KMS-11 (cell line): Measurements from ENCODE around the gene MMP3.

Experiments used
- H2AFZ ChIP-seq: fragments of 200-600 bp; sonication (generic); 2 replicates; pipeline ENCODE4 v1.6.1; 2016; ENCODE audit warnings: antibody characterized with exemption, mixed run types, low read depth
- H3K27ac ChIP-seq: fragments of 200-600 bp; sonication (generic); 2 replicates; pipeline ENCODE4 v1.6.1; 2016; ENCODE audit warnings: mild to moderate bottlenecking, mixed run types
- H3K27me3 ChIP-seq: fragments of 200-600 bp; sonication (generic); 2 replicates; pipeline ENCODE4 v1.6.1; 2017; ENCODE audit warnings: mild to moderate bottlenecking, low read depth, mixed run types, moderate library complexity; ENCODE audit not compliant: insufficient read depth
- H3K36me3 ChIP-seq: fragments of 200-600 bp; sonication (generic); 2 replicates; pipeline ENCODE4 v1.6.1; 2017; ENCODE audit warnings: mild to moderate bottlenecking, mixed run types; ENCODE audit not compliant: insufficient read depth
- H3K4me1 ChIP-seq: fragments of 200-600 bp; sonication (generic); 2 replicates; pipeline ENCODE4 v1.6.1; 2016; ENCODE audit warnings: mild to moderate bottlenecking, low read depth, mixed run types; ENCODE audit not compliant: poor library complexity, severe bottlenecking
- H3K4me2 ChIP-seq: fragments of 200-600 bp; sonication (generic); 2 replicates; pipeline ENCODE4 v1.7.0; 2016; ENCODE audit warnings: mild to moderate bottlenecking, mixed run types
- H3K4me3 ChIP-seq: fragments of 200-600 bp; sonication (generic); IDR thresholded peaks from 2 replicates; pipeline ENCODE4 v1.6.1; 2017; ENCODE audit warnings: low read depth, low read length, mixed read lengths; ENCODE audit not compliant: insufficient read depth
- H3K79me2 ChIP-seq: fragments of 200-600 bp; sonication (generic); 2 replicates; pipeline ENCODE4 v1.6.1; 2016; ENCODE audit warnings: low read depth, mixed run types; ENCODE audit not compliant: insufficient read depth
- H3K9ac ChIP-seq: fragments of 200-600 bp; sonication (generic); 2 replicates; pipeline ENCODE4 v1.6.1; 2016; ENCODE audit warnings: mild to moderate bottlenecking, mixed run types
- H4K20me1 ChIP-seq: fragments of 200-600 bp; sonication (generic); 2 replicates; pipeline ENCODE4 v1.6.1; 2016; ENCODE audit warnings: mild to moderate bottlenecking, mixed run types; ENCODE audit not compliant: insufficient read depth
- TF ChIP-seq, protein P1 (sequence below): fragments of 200-600 bp; sonication (generic); conservative IDR thresholded peaks from 2 replicates; pipeline ENCODE4 v1.6.1; 2017; ENCODE audit warnings: low read depth, mild to moderate bottlenecking, antibody characterized with exemption, low read length, moderate library complexity, mixed read lengths

Gene MMP3

DNA sequence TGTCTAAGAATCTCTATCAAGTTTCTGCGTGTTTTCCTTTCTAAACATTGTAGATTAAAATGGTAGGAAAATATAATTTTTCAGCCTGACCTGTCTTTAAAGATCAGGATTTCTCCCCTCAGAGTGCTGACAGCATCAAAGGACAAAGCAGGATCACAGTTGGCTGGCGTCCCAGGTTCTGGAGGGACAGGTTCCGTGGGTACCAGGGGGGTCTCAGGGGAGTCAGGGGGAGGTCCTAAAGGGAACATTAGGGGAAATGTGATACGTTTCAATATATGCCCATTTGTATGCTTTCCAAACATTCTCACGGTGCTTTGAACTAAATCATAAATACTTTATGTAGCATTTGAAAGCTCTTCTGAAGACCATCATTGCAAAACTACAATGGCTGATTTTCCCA lies 3.4 kb downstream of the MMP3 start:
- Histone ChIP-seq H3K27me3 (no peaks in the 10 kb centered on the region), H4K20me1 (no peaks in the 10 kb centered on the region), H2AFZ (no peak overlapping the region), H3K9ac (no peak overlapping the region), H3K27ac (no peak overlapping the region), H3K4me3 (no peak overlapping the region), H3K4me2 (no peak overlapping the region), H3K79me2 (no peaks in the 10 kb centered on the region), H3K36me3 (no peaks in the 10 kb centered on the region), H3K4me1 (no peaks in the 10 kb centered on the region)
- TF ChIP-seq, protein P1, sequence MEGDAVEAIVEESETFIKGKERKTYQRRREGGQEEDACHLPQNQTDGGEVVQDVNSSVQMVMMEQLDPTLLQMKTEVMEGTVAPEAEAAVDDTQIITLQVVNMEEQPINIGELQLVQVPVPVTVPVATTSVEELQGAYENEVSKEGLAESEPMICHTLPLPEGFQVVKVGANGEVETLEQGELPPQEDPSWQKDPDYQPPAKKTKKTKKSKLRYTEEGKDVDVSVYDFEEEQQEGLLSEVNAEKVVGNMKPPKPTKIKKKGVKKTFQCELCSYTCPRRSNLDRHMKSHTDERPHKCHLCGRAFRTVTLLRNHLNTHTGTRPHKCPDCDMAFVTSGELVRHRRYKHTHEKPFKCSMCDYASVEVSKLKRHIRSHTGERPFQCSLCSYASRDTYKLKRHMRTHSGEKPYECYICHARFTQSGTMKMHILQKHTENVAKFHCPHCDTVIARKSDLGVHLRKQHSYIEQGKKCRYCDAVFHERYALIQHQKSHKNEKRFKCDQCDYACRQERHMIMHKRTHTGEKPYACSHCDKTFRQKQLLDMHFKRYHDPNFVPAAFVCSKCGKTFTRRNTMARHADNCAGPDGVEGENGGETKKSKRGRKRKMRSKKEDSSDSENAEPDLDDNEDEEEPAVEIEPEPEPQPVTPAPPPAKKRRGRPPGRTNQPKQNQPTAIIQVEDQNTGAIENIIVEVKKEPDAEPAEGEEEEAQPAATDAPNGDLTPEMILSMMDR = no peak

DNA sequence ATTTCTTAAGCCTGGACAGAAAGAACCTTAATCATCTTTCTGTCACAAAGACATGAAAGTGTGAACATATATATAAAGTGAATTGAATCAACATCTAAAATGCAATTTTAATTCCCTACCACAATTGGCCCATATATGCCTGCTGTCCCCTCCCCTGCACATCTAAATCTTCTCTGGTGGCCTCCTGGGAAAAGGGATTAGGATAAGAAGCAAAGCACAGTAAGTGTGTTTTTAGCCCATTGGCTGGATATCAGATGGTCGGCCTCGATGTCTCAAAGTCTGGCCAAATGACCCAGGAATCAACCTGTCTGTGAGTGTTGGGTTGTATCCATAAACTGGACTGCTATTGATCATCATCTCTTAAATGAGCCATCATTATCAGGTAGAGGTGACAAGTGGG lies 5.8 kb downstream of the MMP3 start:
- Histone ChIP-seq H3K4me3 (no peak overlapping the region), H3K4me2 (no peak overlapping the region), H3K27me3 (no peaks in the 10 kb centered on the region), H3K79me2 (no peaks in the 10 kb centered on the region), H3K9ac (no peak overlapping the region), H2AFZ (no peak overlapping the region), H3K27ac (no peak overlapping the region), H4K20me1 (no peaks in the 10 kb centered on the region), H3K36me3 (no peaks in the 10 kb centered on the region), H3K4me1 (no peaks in the 10 kb centered on the region)
- TF ChIP-seq, protein P1 = no peak

DNA sequence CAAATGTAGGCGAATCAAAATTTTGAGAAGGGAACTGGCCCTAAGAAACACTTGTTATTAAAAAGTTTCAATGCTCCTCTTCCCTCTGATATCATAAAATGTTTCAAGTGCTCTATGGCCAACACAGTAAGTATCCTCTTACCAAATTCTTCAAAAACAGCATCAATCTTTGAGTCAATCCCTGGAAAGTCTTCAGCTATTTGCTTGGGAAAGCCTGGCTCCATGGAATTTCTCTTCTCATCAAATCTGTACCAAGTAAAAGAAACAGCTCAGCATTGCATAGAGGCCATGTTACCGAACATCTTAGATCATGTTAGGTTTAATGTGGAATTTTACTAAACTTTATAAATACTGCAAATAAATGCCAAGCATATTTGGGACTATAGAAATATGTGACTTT lies 6.3 kb downstream of the MMP3 start:
- no peaks in the 10 kb centered on the region for H3K36me3 ChIP-seq
- H3K79me2 ChIP-seq = no peaks in the 10 kb centered on the region
- H2AFZ ChIP-seq = no peak overlapping the region
- H3K9ac ChIP-seq = no peak overlapping the region
- TF ChIP-seq, protein P1 = no peak
- H3K4me2 ChIP-seq = no peak overlapping the region
- no peaks in the 10 kb centered on the region for H3K27me3 ChIP-seq
- no peak overlapping the region for H3K4me3 ChIP-seq
- no peaks in the 10 kb centered on the region for H4K20me1 ChIP-seq
- H3K27ac ChIP-seq = no peak overlapping the region
- H3K4me1 ChIP-seq = no peaks in the 10 kb centered on the region

DNA sequence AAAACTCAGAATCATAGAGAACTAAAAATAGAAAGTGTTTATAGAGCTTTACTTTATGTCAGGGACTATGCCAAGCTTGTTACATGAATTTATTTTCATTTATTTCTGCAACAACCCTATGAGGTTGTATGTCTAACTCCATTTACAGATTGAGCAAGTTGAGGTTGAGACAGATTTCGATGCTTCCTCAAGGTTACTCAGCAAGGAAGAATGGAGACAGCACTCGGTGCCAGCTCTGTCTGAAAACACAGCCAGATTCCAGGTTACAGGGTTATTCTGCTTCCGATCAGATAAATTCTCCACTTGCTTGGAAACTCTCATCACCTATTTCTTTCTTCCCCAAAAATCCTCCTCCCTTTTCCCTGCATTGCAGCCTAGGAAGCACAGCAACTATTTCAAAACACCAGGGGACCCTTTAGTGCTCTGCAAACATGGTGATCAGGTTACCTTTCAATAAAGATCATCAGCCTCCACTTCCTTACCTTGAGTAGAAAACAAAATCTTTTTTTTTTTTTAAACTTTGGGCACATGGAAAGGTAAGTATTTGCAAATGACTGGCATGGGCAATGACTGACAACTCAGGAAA lies 7.0 kb downstream of the MMP3 start:
- no peak overlapping the region for H3K27ac ChIP-seq
- H2AFZ ChIP-seq = no peak overlapping the region
- H3K79me2 ChIP-seq = no peaks in the 10 kb centered on the region
- TF ChIP-seq, protein P1 = no peak
- H4K20me1 ChIP-seq = no peaks in the 10 kb centered on the region
- no peak overlapping the region for H3K4me3 ChIP-seq
- H3K36me3 ChIP-seq = no peaks in the 10 kb centered on the region
- H3K4me2 ChIP-seq = no peak overlapping the region
- H3K27me3 ChIP-seq = no peaks in the 10 kb centered on the region
- H3K4me1 ChIP-seq = no peaks in the 10 kb centered on the region
- no peak overlapping the region for H3K9ac ChIP-seq

DNA sequence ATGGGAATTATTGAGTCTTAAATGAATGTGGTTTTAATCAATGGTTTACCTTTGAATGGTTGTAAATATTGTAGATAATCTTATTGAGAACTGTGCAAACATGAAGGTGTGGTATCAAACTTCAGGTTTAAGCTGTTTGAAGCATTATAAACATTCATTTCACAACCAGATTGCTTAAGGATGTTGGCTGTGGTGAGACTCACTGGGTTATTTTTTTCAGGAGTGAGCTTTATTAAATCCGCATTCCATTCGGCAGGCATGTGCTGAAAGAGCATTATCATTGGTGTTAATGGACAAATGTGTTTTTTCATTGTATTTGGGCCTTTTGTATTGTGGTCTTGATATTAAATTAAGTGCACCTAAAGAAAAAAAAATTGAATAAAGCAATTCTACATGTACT lies 9.7 kb downstream of the MMP3 start:
- H3K4me2 ChIP-seq = no peak overlapping the region
- H3K9ac ChIP-seq = no peak overlapping the region
- TF ChIP-seq, protein P1 = no peak
- no peaks in the 10 kb centered on the region for H4K20me1 ChIP-seq
- no peaks in the 10 kb centered on the region for H3K4me1 ChIP-seq
- no peaks in the 10 kb centered on the region for H3K36me3 ChIP-seq
- H3K27ac ChIP-seq = no peak overlapping the region
- H3K4me3 ChIP-seq = no peak overlapping the region
- no peaks in the 10 kb centered on the region for H3K27me3 ChIP-seq
- H3K79me2 ChIP-seq = no peaks in the 10 kb centered on the region
- no peak overlapping the region for H2AFZ ChIP-seq
